Measurements from ENCODE around the gene KIAA0513. TPM values are rescaled to one million over a fixed set of nuclear protein-coding genes. Genes with fewer than 3 reads are reported as not detected.

KIAA0513 gene
- total RNA-seq, 1 experiment from 2014 or later: 10.4 TPM

DNA sequence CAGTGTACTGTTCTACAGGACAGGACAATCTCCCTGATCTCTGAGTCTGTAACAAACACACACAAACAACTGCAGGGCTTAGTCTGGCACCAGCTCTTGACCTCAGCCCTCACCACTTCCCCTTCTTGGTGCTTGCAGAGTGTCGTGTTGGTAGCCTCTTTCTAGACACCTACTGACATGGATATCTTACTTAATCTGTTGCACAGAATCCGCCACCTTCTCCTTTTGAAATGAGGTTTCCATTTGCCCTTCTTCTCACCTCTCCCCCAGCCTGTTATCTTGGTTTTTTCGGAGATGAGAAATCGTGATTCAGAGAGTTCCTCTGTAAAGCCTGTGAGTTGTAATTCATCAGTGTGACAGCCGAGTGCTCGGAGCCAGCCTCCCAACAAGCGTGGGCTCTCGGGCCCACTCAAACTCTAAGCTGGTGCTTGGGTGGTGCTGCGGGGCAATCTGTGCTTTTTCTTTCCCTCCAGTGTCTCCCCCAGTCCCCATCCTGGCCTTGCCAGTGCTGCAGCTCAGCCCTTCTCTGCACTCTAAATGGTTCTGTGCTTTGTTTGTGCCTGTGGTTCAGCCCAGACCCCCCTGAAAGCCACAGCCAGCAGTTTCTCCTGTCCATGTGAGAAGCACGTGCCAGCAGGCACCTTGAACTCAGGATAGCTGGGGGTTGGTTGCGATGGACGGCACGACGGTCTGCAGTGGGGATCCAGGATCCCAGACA is 28.1 kb downstream of the KIAA0513 start:
- H3K4me3 ChIP-seq: peak overlapping the region; percentile 13
- no peaks in the 10 kb centered on the region; the same call in 1 of the 2 replicates for H3K36me3 ChIP-seq
- DNase-seq (ENCODE audit: low read depth in 1 of 2, low spot score in 2 of 2): peak in 1 of 2 experiments; percentile 65
- no peaks in the 10 kb centered on the region for H3K27me3 ChIP-seq (replicated peaks)
- H3K27ac ChIP-seq: 0 out of 2 replicates have a peak overlapping the region, but pooled peaks have one; percentile 1
- H3K4me1 ChIP-seq (replicated peaks): peaks cover 26% of the 10 kb centered on the region
- H3K9me3 ChIP-seq (replicated peaks): no peaks in the 10 kb centered on the region

DNA sequence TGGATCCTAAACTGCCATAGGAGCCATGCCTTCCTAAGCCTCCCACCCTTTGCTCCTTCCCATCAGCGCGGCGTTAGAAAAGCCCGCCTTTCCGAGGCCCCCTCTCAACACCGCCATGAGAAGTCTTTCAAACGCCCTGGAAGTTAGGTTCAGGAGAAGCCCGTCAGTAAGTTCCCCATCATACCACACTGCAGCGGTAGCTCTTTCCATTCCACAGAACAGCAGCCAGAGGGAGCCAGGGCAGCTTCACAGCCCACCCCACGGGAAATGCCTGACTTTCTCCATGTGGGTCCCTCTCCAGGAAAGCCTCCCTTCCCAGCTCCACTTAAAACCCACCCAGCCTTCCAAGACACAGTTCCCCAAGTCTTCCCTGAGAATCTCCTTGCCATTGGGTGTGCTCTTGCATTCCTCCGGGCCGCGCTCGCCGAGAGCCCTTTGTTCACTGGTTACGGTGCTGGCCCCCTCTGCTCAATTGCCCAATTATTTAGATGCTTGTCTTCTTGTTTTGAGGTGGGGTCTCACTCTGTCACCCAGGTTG is 28.7 kb downstream of the KIAA0513 start:
- Histone ChIP-seq H3K9me3 (replicated peaks) (no peaks in the 10 kb centered on the region), H3K27ac (no peak overlapping the region), H3K4me1 (replicated peaks) (peaks cover 23% of the 10 kb centered on the region), H3K4me3 (no peak overlapping the region), H3K27me3 (replicated peaks) (no peaks in the 10 kb centered on the region), H3K36me3 (no peaks in the 10 kb centered on the region; the same call in 1 of the 2 replicates)
- no peak for DNase-seq (ENCODE audit: low read depth in 1 of 2, low spot score in 2 of 2)

DNA sequence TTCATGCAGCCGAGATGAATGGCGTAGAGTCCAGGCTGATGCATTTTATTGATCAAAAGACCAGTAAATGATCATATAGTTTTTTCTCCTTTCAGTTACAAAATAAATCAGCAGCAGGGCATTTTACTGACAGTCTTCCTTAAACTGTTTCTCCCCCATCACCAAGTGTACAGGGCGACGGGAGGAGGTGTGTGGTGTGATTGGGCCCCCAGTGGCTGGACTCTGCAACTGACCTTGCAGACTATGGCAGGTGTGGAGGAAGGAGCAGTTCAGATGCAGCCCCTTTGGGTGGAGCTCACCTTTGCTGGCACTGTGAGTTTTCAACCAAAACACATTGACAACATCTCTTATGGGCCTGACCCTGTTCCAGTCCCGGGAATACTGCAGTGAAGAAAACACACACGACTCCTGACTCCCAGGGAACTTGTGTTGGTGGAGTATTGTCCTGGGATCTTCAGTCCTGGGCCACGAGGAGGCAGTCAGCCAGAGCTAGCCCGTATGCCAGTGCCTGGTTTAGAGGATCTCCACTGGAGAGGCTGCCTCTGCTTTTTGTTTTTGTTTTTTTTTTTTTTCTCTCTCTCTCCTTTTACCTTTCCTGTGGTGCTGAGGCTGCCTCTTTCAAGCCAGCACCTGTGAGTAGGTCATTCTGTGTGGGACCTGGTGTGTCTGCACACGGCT is 29.8 kb downstream of the KIAA0513 start:
- DNase-seq (ENCODE audit: low read depth in 1 of 2, low spot score in 2 of 2): no peak
- Histone ChIP-seq H3K36me3 (no peaks in the 10 kb centered on the region; the same call in 1 of the 2 replicates), H3K4me3 (no peak overlapping the region), H3K27ac (no peak overlapping the region), H3K27me3 (replicated peaks) (no peaks in the 10 kb centered on the region), H3K9me3 (replicated peaks) (no peaks in the 10 kb centered on the region), H3K4me1 (replicated peaks) (peaks cover 23% of the 10 kb centered on the region)

DNA sequence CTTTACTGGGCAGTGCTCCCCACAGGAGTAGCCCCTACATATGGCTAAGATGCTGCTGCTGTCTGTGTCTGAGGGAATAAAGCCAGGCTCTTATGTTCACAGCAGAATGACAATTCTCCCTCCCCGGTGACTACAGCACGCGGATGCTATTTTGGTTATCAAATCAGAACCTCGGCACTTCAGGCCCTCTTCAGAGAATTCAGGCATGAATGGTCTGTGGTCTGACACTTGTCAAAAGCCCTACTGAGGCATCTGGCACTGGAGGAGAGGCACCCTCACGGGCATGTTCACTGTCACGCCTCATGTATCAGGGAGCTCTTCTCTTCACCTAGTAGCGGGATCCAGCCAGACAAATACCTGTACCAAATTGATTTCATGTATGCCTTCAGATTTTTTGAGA is 30.4 kb downstream of the KIAA0513 start:
- Histone ChIP-seq H3K4me3 (no peak overlapping the region), H3K9me3 (replicated peaks) (no peaks in the 10 kb centered on the region), H3K27ac (no peak overlapping the region), H3K4me1 (replicated peaks) (peaks cover 23% of the 10 kb centered on the region), H3K36me3 (no peaks in the 10 kb centered on the region; the same call in 1 of the 2 replicates), H3K27me3 (replicated peaks) (no peaks in the 10 kb centered on the region)
- no peak for DNase-seq (ENCODE audit: low read depth in 1 of 2, low spot score in 2 of 2)

DNA sequence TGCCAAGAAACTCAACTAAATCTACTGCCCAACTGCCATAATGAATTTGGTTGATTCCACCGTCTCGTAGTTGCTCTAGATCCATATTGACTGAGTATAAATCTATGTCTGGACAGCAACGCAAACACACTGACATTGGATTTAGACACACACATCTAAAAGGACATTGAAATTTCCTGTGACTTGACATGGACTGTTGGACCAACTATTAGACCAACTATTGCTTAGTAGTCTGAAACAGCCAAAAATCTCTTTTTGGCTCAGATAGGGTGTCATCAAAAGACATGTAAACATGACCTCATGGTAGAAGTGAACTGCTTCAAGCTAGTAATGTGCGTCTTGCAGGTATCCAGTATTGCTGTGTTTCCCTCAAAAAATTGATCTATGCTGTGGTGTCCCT is 31.3 kb downstream of the KIAA0513 start:
- no peak for DNase-seq (ENCODE audit: low read depth in 1 of 2, low spot score in 2 of 2)
- no peaks in the 10 kb centered on the region for H3K9me3 ChIP-seq (replicated peaks)
- H3K4me3 ChIP-seq: no peak overlapping the region
- H3K4me1 ChIP-seq (replicated peaks): peaks cover 23% of the 10 kb centered on the region
- H3K27me3 ChIP-seq (replicated peaks): no peaks in the 10 kb centered on the region
- no peaks in the 10 kb centered on the region; the same call in 1 of the 2 replicates for H3K36me3 ChIP-seq
- no peak overlapping the region for H3K27ac ChIP-seq

DNA sequence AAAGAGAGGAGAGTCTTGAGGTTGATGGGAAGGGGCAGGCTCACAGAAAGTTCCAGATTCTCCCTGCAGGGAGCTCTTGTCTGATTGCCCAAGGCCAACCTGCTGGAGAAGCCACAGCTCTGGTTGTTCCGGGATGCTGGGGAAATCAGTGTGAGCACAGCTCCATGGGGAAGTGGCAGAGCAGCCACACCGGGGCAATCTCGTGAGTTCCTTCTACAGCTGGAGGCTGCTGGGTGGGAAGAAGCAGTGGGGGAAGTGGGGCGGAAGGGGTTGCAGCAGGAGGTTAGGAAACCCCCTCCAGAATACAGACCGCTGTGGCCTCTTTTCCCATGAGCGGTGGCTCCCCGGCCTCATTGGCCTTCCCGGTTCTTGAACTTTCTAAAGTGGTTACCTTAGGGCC is 34.0 kb downstream of the KIAA0513 start:
- H3K9me3 ChIP-seq (replicated peaks): no peaks in the 10 kb centered on the region
- DNase-seq (ENCODE audit: low read depth in 1 of 2, low spot score in 2 of 2): no peak
- H3K27ac ChIP-seq: no peak overlapping the region
- H3K27me3 ChIP-seq (replicated peaks): no peaks in the 10 kb centered on the region
- H3K4me1 ChIP-seq (replicated peaks): peaks cover 2% of the 10 kb centered on the region
- no peak overlapping the region for H3K4me3 ChIP-seq
- no peaks in the 10 kb centered on the region for H3K36me3 ChIP-seq

DNA sequence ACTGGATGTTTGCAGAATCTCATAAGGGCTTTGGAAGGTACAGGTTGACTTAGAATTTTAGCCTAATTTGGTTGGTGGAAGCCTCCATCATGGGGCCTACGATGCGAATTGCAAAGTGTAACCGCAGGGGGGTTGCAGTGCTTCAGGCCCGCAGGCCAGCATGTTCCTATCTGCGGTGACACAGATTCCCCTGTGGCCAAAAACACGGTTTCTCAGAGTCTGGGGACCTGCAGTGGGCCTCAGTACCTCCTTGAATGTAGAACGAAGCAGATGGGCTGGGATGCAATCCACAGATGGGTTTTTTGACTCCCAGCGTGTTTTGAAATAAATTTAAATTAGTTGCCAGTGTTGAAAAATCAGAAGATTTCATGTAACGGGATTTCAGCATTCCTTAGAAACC is 34.7 kb downstream of the KIAA0513 start:
- no peak overlapping the region for H3K27ac ChIP-seq
- no peaks in the 10 kb centered on the region for H3K36me3 ChIP-seq
- H3K4me1 ChIP-seq (replicated peaks): no peaks in the 10 kb centered on the region
- H3K9me3 ChIP-seq (replicated peaks): no peaks in the 10 kb centered on the region
- H3K27me3 ChIP-seq (replicated peaks): no peaks in the 10 kb centered on the region
- no peak for DNase-seq (ENCODE audit: low read depth in 1 of 2, low spot score in 2 of 2)
- H3K4me3 ChIP-seq: no peak overlapping the region

DNA sequence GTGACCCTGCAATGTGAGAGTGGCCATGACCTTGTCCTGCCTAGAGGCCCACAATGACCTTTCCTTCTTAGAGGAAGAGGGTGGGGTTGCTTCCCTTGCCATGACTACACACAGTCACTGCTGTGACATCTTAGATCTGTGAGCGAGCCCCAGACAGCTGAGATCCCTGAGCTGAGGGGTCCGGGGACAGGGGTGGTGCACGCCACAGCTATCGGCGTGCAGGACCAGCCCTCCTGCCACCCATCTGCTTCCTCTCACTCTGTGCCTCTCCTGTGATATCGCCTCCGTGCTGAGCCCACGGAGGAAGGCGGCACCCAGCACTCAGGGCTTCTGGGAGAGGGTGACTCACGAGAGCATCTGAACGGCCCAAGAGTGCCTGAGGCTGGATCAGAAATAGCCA is 35.2 kb downstream of the KIAA0513 start:
- Histone ChIP-seq H3K4me1 (replicated peaks) (no peaks in the 10 kb centered on the region), H3K36me3 (no peaks in the 10 kb centered on the region), H3K27me3 (replicated peaks) (no peaks in the 10 kb centered on the region), H3K4me3 (no peak overlapping the region), H3K27ac (no peak overlapping the region), H3K9me3 (replicated peaks) (no peaks in the 10 kb centered on the region)
- no peak for DNase-seq (ENCODE audit: low read depth in 1 of 2, low spot score in 2 of 2)

DNA sequence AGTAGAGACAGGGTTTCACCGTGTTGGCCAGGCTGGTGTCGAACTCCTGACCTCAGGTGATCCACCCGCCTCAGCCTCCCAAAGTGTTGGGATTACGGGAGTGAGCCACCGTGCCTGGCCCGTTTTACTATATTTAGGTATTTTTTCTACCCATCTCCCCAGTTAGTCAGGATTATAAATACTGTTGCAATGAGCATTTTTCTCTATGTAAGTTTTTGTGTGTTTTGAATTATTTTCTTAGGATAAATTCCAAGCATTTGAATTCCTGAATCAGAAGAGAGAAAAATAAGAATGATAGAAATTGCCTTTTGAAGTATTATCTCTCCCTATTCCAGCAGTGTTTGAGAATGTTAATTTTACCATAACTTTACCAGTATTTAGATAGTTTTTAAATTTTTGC is 36.6 kb downstream of the KIAA0513 start:
- Histone ChIP-seq H3K27me3 (replicated peaks) (no peaks in the 10 kb centered on the region), H3K27ac (no peak overlapping the region), H3K4me1 (replicated peaks) (no peaks in the 10 kb centered on the region), H3K9me3 (replicated peaks) (no peaks in the 10 kb centered on the region), H3K36me3 (no peaks in the 10 kb centered on the region; the same call in 1 of the 2 replicates), H3K4me3 (no peak overlapping the region)
- no peak for DNase-seq (ENCODE audit: low read depth in 1 of 2, low spot score in 2 of 2)

DNA sequence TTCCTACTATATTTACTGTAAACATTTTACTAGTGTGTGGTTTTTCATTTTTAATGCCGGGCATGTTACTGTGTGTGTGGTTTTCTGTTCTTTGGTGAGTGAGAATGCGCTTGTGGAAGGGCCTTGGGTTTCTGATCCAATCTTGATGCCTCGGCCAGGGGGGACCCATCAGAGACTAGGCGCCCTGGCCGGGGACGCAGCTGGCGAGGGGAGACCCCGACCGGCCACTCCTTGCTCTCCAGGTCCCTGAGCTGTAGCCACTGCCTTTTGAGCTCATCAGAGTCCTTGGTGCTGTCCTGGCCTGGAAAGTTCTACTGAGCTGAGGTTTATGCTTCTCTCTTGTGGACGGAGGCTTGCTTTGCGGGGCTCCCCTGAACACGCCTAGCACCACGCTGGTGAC is 37.5 kb downstream of the KIAA0513 start:
- no peak overlapping the region for H3K27ac ChIP-seq
- no peaks in the 10 kb centered on the region for H3K9me3 ChIP-seq (replicated peaks)
- DNase-seq (ENCODE audit: low read depth in 1 of 2, low spot score in 2 of 2): no peak
- no peaks in the 10 kb centered on the region for H3K27me3 ChIP-seq (replicated peaks)
- H3K36me3 ChIP-seq: peaks cover 3% of the 10 kb centered on the region; the same call in 1 of the 2 replicates
- no peaks in the 10 kb centered on the region for H3K4me1 ChIP-seq (replicated peaks)
- H3K4me3 ChIP-seq: no peak overlapping the region

DNA sequence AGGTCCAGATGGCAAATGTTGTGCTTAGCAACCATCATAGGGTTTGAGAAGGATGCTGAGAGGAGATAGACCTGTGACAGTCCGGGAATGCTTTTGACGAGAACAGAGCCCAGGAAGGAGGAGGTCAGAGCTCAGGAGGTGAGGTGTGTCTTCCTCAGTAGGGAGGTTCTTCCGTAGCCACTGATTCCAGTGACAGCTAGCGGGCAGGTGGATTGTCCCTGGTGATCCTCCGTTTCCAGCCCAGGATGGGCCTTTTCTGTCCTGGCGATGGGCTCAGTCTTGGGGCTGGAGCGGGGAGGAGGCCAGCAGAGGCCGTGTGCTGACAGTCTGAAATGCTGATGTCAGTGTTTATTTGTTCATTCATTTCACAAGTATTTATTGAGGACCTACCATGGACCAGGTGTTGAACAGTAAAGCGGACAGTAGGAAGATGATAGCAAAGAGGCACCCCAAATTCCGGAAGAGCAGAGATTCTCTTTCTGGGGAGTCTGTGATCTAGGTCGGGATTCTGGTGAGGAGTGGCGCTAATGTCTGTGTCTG is 38.8 kb downstream of the KIAA0513 start:
- Histone ChIP-seq H3K4me1 (replicated peaks) (no peaks in the 10 kb centered on the region), H3K27ac (no peak overlapping the region), H3K36me3 (peaks cover 3% of the 10 kb centered on the region; the same call in 1 of the 2 replicates), H3K9me3 (replicated peaks) (no peaks in the 10 kb centered on the region), H3K27me3 (replicated peaks) (no peaks in the 10 kb centered on the region), H3K4me3 (no peak overlapping the region)
- no peak for DNase-seq (ENCODE audit: low read depth in 1 of 2, low spot score in 2 of 2)

DNA sequence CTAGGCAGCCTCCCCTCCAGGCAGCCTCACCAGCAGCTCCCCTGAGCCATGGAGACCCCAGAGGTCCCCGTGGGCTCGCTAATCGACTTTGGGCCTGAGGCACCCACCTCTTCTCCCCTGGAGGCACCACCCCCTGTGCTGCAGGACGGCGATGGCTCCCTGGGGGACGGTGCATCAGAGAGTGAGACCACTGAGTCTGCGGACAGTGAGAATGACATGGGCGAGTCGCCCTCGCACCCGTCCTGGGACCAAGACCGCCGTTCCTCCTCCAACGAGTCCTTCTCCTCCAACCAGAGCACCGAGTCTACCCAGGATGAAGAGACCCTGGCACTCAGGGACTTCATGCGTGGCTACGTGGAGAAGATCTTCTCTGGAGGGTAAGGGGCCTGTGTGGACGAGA is 39.4 kb downstream of the KIAA0513 start:
- Histone ChIP-seq H3K36me3 (peaks cover 3% of the 10 kb centered on the region; the same call in 1 of the 2 replicates), H3K27ac (no peak overlapping the region), H3K4me1 (replicated peaks) (no peaks in the 10 kb centered on the region), H3K9me3 (replicated peaks) (no peaks in the 10 kb centered on the region), H3K27me3 (replicated peaks) (no peaks in the 10 kb centered on the region), H3K4me3 (no peak overlapping the region)
- DNase-seq (ENCODE audit: low read depth in 1 of 2, low spot score in 2 of 2): no peak

DNA sequence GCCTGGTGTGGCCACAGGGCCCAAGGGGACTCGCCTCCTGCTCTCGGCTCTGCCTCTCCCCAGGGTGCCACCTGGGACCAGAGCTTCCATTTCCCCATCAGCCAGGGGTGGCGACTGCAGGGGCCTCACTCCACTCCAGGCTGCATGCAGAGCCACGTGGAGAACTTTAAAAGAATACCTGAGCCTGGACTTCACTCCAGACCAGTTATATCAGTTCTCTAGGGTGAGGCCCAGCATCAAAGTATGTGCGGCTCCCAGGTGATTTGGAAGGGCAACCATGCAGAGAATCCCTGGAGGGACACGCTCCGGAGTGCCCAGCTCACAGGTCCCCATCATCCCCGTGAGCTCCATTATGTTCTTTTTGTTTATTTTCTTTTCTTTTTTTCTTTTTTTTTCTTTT is 39.8 kb downstream of the KIAA0513 start:
- DNase-seq (ENCODE audit: low read depth in 1 of 2, low spot score in 2 of 2): no peak
- Histone ChIP-seq H3K4me1 (replicated peaks) (no peaks in the 10 kb centered on the region), H3K27me3 (replicated peaks) (no peaks in the 10 kb centered on the region), H3K27ac (no peak overlapping the region), H3K36me3 (peaks cover 3% of the 10 kb centered on the region; the same call in 1 of the 2 replicates), H3K4me3 (no peak overlapping the region), H3K9me3 (replicated peaks) (no peaks in the 10 kb centered on the region)

DNA sequence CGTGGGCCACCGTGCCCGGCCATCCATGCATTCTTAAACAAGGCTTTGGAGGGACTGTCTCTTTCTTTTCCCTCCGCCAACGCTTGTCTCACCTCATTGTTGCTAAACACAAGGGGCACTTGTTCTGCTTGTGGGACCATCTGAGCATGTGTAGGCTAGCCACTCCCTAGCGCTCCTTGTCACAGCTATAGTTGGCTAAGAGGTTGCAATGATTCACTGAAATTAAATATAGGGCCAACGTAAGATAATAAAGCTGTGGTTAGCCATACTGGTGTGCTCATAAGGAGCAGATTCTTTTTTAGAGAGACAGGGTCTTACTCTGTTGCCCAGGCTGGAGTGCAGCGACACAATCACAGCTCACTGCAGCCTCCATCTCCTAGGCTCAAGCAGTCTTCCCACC is 41.2 kb downstream of the KIAA0513 start:
- H3K27ac ChIP-seq: no peak overlapping the region
- H3K4me3 ChIP-seq: no peak overlapping the region
- H3K4me1 ChIP-seq (replicated peaks): no peaks in the 10 kb centered on the region
- DNase-seq (ENCODE audit: low read depth in 1 of 2, low spot score in 2 of 2): no peak
- peaks cover 3% of the 10 kb centered on the region; the same call in 1 of the 2 replicates for H3K36me3 ChIP-seq
- no peaks in the 10 kb centered on the region for H3K27me3 ChIP-seq (replicated peaks)
- H3K9me3 ChIP-seq (replicated peaks): no peaks in the 10 kb centered on the region

All from SJSA1 (cell line).